IMR-90 (cell line): Measurements from ENCODE around the gene TAGLN3. TPM values are rescaled to one million over a fixed set of nuclear protein-coding genes. Genes with fewer than 3 reads are reported as not detected.
A peak's percentile ranks its signal among the peaks of the same experiment; 100 is the strongest.

Experiments used
- ATAC-seq: fragments of 200-7000 bp; cut with Tn5 transposase; 2 replicates; pipeline ENCODE4 v1.9.1; 2020; ENCODE audit warnings: low read depth, mild to moderate bottlenecking, moderate library complexity
- BruUV-seq: library from RNA; stranded (reverse); fragments of 400-500 nt; replicated peaks from 2 replicates; lab custom pipeline; 2021; lab: Mats Ljungman, UMichigan
- CTCF ChIA-PET: fragments of 300-600 bp; formaldehyde crosslinking; extraction: SDS; loops from one replicate; lab custom pipeline; 2021; ENCODE audit warnings: antibody characterized with exemption; lab: Yijun Ruan, JAX
- POLR2A ChIA-PET: fragments of 300-600 bp; sonication (Branson Sonifier 250); formaldehyde crosslinking; loops from one replicate; lab custom pipeline; 2022; ENCODE audit warnings: antibody characterized with exemption; ENCODE audit not compliant: unreplicated experiment; lab: Charles Lee
- DNase-seq: peaks from one replicate; pipeline ENCODE4 v3.0.0; 2013
- H2AFZ ChIP-seq: replicated peaks from 2 replicates; pipeline ENCODE3; 2013; ENCODE audit warnings: low read length, mild to moderate bottlenecking; ENCODE audit not compliant: poor library complexity
- H2AK5ac ChIP-seq: 2 replicates; pipeline ENCODE4 v1.6.1; 2013; ENCODE audit warnings: low read depth, low read length, inconsistent platforms
- H2AK9ac ChIP-seq: replicated peaks from 2 replicates; pipeline ENCODE3; 2013; ENCODE audit warnings: mild to moderate bottlenecking, low read depth, low read length, moderate library complexity; ENCODE audit not compliant: poor library complexity
- H2BK120ac ChIP-seq: 2 replicates; pipeline ENCODE4 v1.6.1; 2013; ENCODE audit warnings: low read depth, low read length, inconsistent platforms
- H2BK15ac ChIP-seq: 3 replicates; pipeline ENCODE4 v1.6.1; 2013; ENCODE audit warnings: low read depth, low read length, inconsistent platforms
- H2BK20ac ChIP-seq: 2 replicates; pipeline ENCODE4 v1.6.1; 2013; ENCODE audit warnings: low read depth, mild to moderate bottlenecking, inconsistent platforms, low read length, moderate library complexity
- H2BK5ac ChIP-seq: 2 replicates; pipeline ENCODE4 v1.6.1; 2013; ENCODE audit warnings: mild to moderate bottlenecking, low read depth, low read length, inconsistent platforms; ENCODE audit not compliant: poor library complexity, severe bottlenecking
- H3K14ac ChIP-seq: replicated peaks from 2 replicates; pipeline ENCODE4 v1.6.1; 2013; ENCODE audit warnings: low read depth, low read length, inconsistent platforms
- H3K18ac ChIP-seq: 2 replicates; pipeline ENCODE4 v1.6.1; 2013; ENCODE audit warnings: low read depth, low read length, control low read depth
- H3K23ac ChIP-seq: 2 replicates; pipeline ENCODE4 v1.6.1; 2013; ENCODE audit warnings: low read depth, low read length, inconsistent platforms
- H3K27ac ChIP-seq: 2 replicates; pipeline ENCODE4 v1.5.1; 2013; ENCODE audit warnings: mild to moderate bottlenecking, control low read depth, low read length; ENCODE audit not compliant: insufficient read depth
- H3K27me3 ChIP-seq: 2 replicates; pipeline ENCODE4 v1.6.1; 2013; ENCODE audit warnings: low read length; ENCODE audit not compliant: control insufficient read depth, insufficient read depth
- H3K36me3 ChIP-seq: 2 replicates; pipeline ENCODE4 v1.6.1; 2013; ENCODE audit warnings: low read length, mixed read lengths; ENCODE audit not compliant: control insufficient read depth, insufficient read depth
- H3K4ac ChIP-seq: 2 replicates; pipeline ENCODE4 v1.6.1; 2013; ENCODE audit warnings: low read depth, low read length, inconsistent platforms
- H3K4me1 ChIP-seq: 2 replicates; pipeline ENCODE4 v1.6.1; 2013; ENCODE audit warnings: low read length, mixed read lengths; ENCODE audit not compliant: control insufficient read depth, insufficient read depth
- H3K4me2 ChIP-seq: 2 replicates; pipeline ENCODE4 v1.6.1; 2013; ENCODE audit warnings: low read depth, mild to moderate bottlenecking, control low read depth, low read length, moderate library complexity
- H3K4me3 ChIP-seq: 2 replicates; pipeline ENCODE4 v1.5.1; 2013; ENCODE audit warnings: low read depth, mild to moderate bottlenecking, control low read depth, low read length, moderate library complexity; ENCODE audit not compliant: insufficient read depth
- H3K56ac ChIP-seq: 2 replicates; pipeline ENCODE4 v1.6.1; 2013; ENCODE audit warnings: low read length, inconsistent platforms; ENCODE audit not compliant: insufficient read depth; ENCODE audit errors: extremely low read depth
- H3K79me1 ChIP-seq, 2 experiments: 2 replicates each; pipeline ENCODE4 v1.6.1; 2013; ENCODE audit warnings: low read length in 2 of 2, inconsistent platforms in 1 of 2, low read depth in 1 of 2
- H3K9ac ChIP-seq: 2 replicates; pipeline ENCODE4 v1.6.1; 2013; ENCODE audit warnings: low read depth, low read length, control low read depth
- H3K9me1 ChIP-seq: 2 replicates; pipeline ENCODE4 v1.6.1; 2013; ENCODE audit warnings: low read length, inconsistent platforms; ENCODE audit not compliant: insufficient read depth
- H3K9me3 ChIP-seq: 2 replicates; pipeline ENCODE4 v1.6.1; 2013; ENCODE audit warnings: low read length; ENCODE audit not compliant: control insufficient read depth, insufficient read depth
- H4K20me1 ChIP-seq: 2 replicates; pipeline ENCODE4 v1.6.1; 2013; ENCODE audit warnings: low read length, inconsistent platforms; ENCODE audit not compliant: insufficient read depth
- H4K5ac ChIP-seq: 2 replicates; pipeline ENCODE4 v1.6.1; 2013; ENCODE audit warnings: mild to moderate bottlenecking, low read depth, low read length, control low read depth
- H4K8ac ChIP-seq, 2 experiments: 2 replicates each; pipeline ENCODE4 v1.6.1; 2013; ENCODE audit warnings: low read depth in 2 of 2, low read length in 2 of 2, control low read depth in 1 of 2, inconsistent platforms in 1 of 2
- H4K91ac ChIP-seq: 2 replicates; pipeline ENCODE4 v1.6.1; 2013; ENCODE audit warnings: low read depth, low read length, inconsistent platforms; ENCODE audit not compliant: insufficient read depth
- MAZ ChIP-seq: IDR thresholded peaks from 2 replicates; pipeline ENCODE4 v1.6.1; 2012; ENCODE audit warnings: low read depth, mild to moderate bottlenecking, low read length, improper control_type of control experiment, moderate library complexity, borderline replicate concordance
- WGBS, 2 experiments: methylation state at CpG; one replicate each; pipeline versions ENCODE4 v1.1.5 to v1.1.7; 2013; ENCODE audit warnings: missing lambda C conversion rate in 2 of 2; ENCODE audit not compliant: insufficient read length in 1 of 2; ENCODE audit errors: extremely low coverage in 2 of 2; 5-methylcytosine and 5-hydroxymethylcytosine counted together
- dilution Hi-C: fragments of 300-500 bp; cut with HindIII; formaldehyde crosslinking; loops from one replicate; pipeline ENCODE4 v1.14.3; 2018; ENCODE audit warnings: low sequenced_read_pairs; ENCODE audit not compliant: unreplicated experiment
- in situ Hi-C: fragments of 300-500 bp; cut with MboI; formaldehyde crosslinking; loops from 3 replicates; pipeline ENCODE4 v1.14.3; 2019; ENCODE audit warnings: low sequenced_read_pairs, inconsistent platforms, mixed read lengths
- intact Hi-C: fragments of 100-400 bp; cut with micrococcal nuclease; formaldehyde crosslinking; loops from 2 replicates; pipeline ENCODE4 v1.10.0; 2022
- polyA plus RNA-seq, 3 experiments: library from polyadenylated mRNA; depleted of rRNA; stranded (reverse); fragments of >200 nt; gene quantifications; 2 replicates each; pipeline ENCODE4 v1.2.3, GENCODE V29; 2012; ENCODE audit warnings: low replicate concordance in 1 of 3
- total RNA-seq: library from RNA; depleted of rRNA; stranded (reverse); fragments of >200 nt; gene quantifications from 2 replicates; pipeline ENCODE4 v1.2.3, GENCODE V29; 2012

Gene TAGLN3
- total and polyA plus RNA-seq, 2 of the 4 experiments (the other 2 are of a cell fraction), result 3.2 to 7.7 TPM

DNA sequence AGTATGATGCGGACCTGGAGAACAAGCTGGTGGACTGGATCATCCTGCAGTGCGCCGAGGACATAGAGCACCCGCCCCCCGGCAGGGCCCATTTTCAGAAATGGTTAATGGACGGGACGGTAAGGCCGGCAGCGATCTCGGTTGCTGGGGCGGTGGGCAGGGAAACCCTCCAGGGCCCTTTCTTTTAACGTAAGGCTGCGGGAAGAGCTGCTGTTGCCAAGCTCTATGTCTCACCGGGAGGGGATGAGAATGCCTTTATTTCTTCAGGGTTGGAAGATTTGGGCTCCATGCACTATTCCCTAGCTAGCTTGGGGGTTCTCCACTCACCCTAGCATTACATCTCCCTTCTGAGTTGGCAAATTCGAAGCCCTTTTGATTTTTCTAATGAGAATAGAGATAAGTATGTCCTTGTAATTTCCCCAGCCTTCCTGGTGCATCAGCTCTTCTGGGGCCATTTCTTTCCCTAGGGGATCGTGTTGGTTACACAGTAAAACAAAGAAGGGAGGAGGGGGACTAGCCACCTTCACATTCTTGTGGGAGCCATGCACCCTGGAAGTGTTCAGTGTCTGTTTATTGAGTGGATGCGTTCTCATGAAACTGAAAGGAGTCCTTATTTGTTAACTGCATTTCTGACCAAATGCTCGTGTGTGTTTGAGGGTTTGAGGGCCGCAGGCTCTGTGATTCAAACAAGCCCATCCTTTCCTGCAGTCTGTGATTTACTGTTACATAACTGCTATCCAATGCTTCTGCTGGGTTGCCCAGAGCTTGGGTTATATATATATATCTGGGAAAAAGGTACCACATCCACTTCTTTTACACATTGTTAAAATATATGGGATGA lies 982 bp downstream of the TAGLN3 start:
- peak overlapping the region; percentile 92 for H3K4me2 ChIP-seq
- H3K9me3 ChIP-seq, result no peaks in the 10 kb centered on the region
- CTCF ChIA-PET, result interaction anchor here (1.1 to 1.2 kb wide), 3 partner anchors 10 to 14 kb away, joined by 3 to 6 read pairs (median 4); no protein-coding TSS in a partner anchor
- H2AK5ac ChIP-seq, result no peak overlapping the region
- intact Hi-C loops, result no loop called here
- peaks cover 6% of the 10 kb centered on the region for H3K4me1 ChIP-seq
- 28% methylated on average over 8 of the region's 19 CpGs; no CpG with 5 or more reads in 1 of the 2 experiments for WGBS, 2 experiments
- no peak overlapping the region for H4K5ac ChIP-seq
- in situ Hi-C loops, result no loop called here
- no peak overlapping the region for H2BK15ac ChIP-seq
- no peak for TF ChIP-seq MAZ
- ATAC-seq (no peak), DNase-seq (peak; percentile 19)
- H3K56ac ChIP-seq, result no peak overlapping the region
- no peak overlapping the region for H3K18ac ChIP-seq
- no peaks in the 10 kb centered on the region for H4K20me1 ChIP-seq
- no TSS peak for BruUV-seq
- no peak overlapping the region for H3K4me3 ChIP-seq
- POLR2A ChIA-PET, result no interaction called here
- H4K8ac ChIP-seq, result peak overlapping the region in 1 of 2 experiments; percentile 58; a peak in 1 of 4 replicates
- no peaks in the 10 kb centered on the region for H3K79me1 ChIP-seq
- no peak overlapping the region for H2BK120ac ChIP-seq
- H3K14ac ChIP-seq, result 0 out of 2 replicates have a peak overlapping the region, but pooled peaks have one; percentile 4
- H3K27me3 ChIP-seq, result no peaks in the 10 kb centered on the region; the same call in 1 of the 2 replicates
- H3K9me1 ChIP-seq, result peaks cover 6% of the 10 kb centered on the region
- no peak overlapping the region for H2BK5ac ChIP-seq
- no peak overlapping the region for H3K27ac ChIP-seq
- 0 out of 2 replicates have a peak overlapping the region, but pooled peaks have one; percentile 37 for H3K23ac ChIP-seq
- dilution Hi-C loops, result no loop called here
- H2AK9ac ChIP-seq, result peak overlapping the region; percentile 17
- no peaks in the 10 kb centered on the region for H3K36me3 ChIP-seq
- peak overlapping the region; percentile 93 for H2AFZ ChIP-seq
- H4K91ac ChIP-seq, result no peak overlapping the region
- no peak overlapping the region for H2BK20ac ChIP-seq
- H3K9ac ChIP-seq, result no peak overlapping the region
- no peak overlapping the region for H3K4ac ChIP-seq
